GM19468 (cell line): Measurements from ENCODE around the gene PTGER1.
"Not testable (repeated sequence)": the region's sequence is repeated elsewhere in the genome, so short reads cannot be mapped to it uniquely, and the experiment has no call there.

ENCODE experiments used
- ATAC-seq: cut with Tn5 transposase; IDR thresholded peaks from one replicate; pipeline ENCODE4 v1.9.1; 2021; ENCODE audit warnings: mild to moderate bottlenecking, moderate library complexity, moderate number of reproducible peaks; ENCODE audit not compliant: unreplicated experiment; ENCODE audit errors: extremely low read depth

Gene PTGER1

DNA sequence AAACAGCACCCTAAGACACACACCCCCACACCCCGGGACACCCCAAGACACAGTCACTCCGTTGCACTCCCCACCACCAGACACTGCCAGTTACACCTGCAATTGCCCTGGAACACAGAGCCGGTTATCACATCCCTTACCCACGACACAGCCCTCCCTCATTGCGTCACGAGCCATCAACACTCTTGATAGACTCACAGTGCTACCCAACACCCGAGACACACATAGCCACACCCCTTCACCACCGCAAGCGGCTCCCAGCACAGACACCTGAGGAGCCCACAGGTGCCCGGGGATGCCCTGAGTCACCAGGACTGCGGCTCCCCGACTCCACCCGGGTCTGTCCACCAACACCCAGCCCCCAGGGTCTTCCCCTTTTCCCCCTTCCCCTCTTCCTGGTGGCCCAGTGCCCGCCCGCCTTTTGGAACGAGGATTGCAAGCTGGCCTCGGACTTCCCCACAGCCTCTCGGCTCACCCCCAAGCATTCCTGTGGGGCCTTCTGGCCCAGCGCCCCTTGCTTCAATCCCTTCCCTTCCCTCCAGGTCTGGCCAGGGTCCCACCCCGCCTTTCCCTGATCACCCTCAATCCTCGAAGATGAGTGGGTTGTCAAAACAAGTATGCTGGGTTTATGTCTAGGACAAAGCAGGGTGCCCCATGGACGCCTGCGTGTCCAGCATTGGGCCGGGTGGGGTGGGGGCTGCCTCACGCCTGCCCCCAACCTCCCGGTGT, 1.7 kb upstream of the PTGER1 start:
- ATAC-seq = no peak

DNA sequence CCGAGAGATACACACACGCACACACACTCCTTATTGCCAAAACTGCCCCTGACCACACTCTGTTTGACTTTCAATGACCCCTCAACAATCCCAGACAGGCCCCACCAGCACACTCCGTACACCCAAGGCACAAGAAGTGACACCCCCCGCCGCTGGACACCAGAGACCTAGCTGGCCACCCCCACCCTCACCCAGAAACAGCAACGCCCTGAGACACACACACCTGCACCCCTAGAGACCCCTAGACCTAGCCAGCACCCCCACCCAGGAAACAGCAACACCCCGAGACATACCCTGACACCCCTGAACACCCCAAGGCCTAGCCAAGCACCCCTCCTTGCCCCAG, 1.1 kb upstream of the PTGER1 start:
- no peak for ATAC-seq

DNA sequence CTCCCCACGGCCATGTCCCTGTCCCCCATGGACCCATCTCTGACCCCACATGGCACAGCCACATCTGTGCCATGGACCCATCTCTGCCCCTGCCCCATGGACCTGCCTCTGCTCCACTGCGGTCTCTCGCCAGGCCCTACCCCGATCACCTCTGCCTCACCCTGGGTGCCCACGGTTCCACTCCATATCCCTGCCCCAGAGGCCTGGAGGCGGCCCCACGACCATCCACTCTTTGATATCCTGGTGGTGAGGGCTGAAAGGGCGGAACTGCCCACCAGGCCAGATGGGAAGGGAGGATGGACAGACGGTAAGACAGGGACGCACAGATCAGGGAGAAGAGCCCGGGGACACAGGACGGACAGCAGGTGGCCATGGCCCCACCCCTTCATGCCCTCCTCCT, 327 bp downstream of the PTGER1 start:
- ATAC-seq = no peak

DNA sequence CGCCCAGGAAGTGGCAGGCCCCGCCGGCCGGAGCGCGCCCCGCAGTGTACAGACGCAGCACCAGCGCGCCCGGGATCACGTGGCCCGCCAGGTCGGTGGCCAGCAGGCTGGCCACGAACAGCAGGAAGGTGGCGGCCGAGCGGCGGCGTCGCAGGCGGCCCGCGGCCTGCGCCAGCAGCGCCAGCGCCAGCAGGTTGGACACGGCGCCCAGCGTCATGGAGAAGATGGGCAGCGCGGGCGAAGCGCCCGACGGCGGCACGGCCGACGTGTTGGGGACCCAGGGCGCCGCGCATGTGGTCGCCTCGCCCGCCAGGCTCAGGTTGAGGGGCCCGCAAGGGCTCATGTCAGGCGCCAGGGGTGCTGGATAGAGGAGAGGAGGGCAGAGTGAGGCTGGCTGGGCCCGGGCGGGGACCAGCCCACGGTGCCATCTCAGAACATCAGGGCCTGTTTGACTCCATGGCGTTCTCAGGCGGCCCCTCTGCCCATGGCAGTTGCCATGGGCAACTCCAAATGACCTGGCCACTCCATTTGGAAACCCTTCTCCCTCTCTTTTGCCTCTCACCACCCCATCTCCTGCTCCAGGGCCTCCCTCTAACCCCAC, 1.1 kb downstream of the PTGER1 start:
- ATAC-seq = no peak

DNA sequence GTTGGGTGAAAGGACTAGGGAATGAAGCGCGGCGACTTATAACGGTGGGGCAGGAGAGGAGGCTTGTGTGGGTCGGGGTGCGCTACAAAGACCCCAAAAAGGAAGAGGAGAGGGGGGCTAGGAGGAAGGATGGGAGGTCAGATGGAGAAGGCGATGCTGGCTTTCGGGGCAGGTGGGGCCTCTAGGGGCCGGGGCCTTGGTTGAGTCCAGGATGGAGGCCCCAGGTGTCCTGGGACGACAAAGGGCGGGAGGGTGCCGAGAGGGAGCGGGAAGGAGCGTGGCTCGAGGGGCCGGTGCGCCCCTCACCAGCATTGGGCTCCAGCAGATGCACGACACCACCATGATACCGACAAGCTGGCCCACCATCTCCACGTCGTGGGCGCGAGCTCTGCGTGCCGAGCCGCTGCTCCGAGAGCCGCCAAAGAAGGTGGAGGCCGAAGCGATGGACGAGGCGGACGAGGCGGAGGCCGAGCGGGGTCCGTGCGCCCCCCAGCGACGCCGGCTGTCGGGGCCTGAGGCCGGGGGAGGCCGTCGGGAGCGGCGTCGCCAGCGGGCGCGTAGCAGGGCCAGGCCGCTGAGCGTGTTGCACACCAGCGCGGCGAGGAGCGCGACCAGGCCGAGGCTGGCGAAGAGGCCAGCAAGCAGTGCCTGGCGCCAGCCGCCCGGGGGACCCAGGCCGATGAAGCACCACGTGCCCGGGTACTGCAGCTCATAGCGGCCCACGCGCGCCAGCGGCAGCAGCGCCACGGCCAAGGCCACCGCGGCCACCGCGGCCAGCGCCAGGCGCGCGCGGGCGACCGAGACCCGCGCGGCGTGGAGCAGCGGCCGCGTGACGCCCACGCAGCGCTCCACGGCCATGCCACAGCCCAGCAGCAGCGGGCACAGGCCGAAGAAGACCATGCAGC, 1.8 kb downstream of the PTGER1 start:
- ATAC-seq = no peak

DNA sequence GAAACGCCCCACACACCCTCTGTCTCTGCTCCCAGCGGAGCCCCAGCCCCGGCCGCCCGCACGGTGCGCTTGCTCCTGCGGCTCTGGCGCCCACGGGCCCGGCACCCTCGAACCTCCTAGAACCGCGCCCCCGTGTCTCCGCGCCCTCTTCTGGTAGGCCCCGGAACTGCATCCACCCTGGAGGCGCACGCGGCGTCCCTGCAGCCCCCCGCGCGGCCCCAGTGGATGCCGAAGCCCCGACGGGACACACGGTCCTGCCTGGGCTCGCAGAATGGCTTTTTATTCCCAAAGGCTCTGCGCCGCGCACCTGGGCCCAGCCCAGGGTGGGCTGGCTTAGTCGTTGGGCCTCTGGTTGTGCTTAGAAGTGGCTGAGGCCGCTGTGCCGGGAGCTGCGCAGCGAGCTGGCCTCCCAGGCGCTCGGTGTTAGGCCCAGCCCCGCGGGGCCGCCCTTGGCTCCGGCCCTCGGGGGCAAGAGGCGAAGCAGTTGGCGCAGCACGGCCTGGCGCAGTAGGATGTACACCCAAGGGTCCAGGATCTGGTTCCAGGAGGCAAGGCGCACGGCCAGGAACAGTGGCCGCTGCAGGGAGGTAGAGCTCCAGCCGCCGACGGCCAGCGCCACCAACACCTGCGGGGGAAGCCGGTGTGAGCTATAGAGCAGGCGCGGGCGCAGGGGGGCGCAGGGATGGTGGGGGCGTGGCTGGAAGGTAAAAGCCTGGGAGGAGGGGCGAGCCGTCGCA, 2.8 kb downstream of the PTGER1 start:
- no peak for ATAC-seq

DNA sequence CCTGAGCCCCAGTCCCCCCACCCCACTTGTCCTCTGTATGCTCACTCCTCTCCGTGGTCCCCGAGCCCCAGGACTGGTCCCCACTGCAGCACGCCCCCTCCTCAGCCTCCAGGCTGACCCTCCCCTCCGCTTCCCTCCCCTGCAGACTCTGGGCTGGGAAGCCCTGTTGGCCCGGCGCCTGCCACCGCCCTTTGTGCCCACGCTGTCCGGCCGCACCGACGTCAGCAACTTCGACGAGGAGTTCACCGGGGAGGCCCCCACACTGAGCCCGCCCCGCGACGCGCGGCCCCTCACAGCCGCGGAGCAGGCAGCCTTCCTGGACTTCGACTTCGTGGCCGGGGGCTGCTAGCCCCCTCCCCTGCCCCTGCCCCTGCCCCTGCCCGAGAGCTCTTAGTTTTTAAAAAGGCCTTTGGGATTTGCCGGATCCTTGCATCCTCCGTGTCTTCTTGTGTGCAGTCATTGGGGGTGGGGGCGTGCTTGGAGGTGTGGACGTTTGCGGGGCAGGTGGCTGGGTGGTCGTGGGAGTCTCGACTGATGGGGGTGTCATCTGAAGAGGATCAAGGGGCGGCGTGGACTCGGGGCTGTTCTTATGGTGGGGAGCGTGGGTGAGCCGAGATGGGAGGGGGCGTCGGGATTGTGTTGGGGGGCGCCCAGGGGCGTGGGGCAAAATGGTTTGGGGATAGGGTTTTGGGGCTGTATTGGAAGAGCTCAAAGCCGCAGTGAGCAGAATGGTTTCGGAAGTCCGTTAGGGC, 3.5 kb downstream of the PTGER1 start:
- no peak for ATAC-seq

DNA sequence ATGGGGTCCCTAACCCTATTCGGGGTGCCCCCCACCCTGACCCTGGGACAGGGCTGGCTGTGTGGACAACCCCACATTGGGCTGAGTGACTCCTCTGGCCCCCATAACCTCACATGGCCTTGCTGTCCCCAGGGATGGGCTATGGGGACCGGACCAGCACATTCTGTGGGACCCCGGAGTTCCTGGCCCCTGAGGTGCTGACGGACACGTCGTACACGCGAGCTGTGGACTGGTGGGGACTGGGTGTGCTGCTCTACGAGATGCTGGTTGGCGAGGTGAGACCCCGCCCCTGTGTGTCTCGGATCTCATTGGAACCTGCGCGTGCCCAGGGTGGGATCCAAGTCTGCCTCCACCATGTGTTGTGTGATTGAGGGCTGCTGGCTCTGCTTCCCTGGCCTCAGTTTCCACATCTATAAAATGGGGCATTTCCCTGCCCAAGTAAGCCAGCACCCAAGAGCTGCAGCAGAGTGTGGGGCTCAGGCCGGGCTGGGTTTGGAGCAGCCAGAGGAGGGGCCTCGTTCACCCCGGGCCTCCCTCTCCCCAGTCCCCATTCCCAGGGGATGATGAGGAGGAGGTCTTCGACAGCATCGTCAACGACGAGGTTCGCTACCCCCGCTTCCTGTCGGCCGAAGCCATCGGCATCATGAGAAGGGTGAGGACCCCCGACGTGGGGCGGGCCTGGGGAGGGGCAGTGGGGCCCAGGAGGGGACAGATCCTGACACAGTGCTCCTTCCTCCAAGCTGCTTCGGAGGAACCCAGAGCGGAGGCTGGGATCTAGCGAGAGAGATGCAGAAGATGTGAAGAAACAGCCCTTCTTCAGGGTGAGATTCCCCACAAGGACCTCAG, 4.9 kb downstream of the PTGER1 start:
- ATAC-seq = no peak

DNA sequence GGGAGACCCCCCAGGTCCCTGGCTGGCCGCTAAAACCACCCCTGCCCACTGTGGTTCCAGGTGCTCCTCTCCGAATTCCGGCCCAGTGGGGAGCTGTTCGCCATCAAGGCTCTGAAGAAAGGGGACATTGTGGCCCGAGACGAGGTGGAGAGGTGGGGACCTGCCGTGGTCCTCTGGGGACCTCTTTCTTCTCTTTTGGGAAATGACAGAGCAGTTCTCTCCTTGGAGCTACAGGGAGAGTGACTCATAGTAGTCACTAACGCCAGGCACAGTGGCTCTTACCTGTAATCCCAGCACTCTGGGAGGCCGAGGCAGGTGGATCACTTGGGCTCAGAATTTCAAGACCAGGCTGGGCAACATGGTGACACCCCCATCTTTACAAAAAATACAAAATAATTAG, 7.3 kb downstream of the PTGER1 start:
- ATAC-seq = no peak

DNA sequence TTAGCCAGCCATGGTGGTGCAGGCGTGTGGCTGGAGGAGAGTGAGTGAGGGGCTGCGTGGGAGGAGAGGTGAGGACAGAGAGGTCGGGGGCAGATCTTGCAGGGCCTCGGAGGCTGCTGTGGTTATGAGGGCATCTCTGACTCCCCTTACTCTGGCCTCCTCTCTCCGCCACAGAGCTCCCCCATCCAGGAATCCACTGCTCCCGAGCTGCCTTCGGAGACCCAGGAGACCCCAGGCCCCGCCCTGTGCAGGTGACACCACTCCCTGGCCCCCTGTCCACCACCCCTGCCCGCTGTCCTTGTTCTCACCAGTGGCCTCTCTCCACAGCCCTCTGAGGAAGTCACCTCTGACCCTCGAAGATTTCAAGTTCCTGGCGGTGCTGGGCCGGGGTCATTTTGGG, 7.8 kb downstream of the PTGER1 start:
- no peak for ATAC-seq

DNA sequence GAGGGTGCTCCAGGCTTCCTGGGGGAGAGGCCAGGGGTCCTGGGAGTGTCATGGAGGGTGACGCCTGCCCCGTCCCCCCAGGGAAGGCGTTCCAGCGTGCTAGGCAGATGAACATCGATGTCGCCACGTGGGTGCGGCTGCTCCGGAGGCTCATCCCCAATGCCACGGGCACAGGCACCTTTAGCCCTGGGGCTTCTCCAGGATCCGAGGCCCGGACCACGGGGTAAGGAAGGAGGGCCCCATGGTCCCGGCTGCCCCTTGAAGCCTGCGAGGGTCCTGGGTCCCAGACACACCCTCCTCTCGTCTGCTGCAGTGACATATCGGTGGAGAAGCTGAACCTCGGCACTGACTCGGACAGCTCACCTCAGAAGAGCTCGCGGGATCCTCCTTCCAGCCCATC, 11.4 kb downstream of the PTGER1 start:
- no peak for ATAC-seq

DNA sequence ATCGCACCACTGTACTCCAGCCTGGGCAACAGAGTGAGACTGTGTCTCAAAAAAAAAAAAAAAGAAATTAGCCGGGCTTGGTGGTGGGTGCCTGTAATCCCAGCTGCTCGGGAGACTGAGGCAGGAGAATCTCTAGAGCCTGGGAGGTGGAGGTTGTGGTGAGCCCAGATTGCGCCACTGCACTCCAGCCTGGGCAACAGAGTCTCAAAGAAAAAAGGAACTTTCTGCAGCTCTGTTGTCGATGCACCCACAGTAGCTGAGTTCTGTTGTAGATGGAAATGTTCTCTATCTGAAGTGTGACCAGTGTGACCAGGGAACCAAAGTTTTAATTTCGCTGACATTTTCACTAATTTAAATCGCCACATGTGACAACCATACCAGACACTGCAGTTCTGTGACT, 12.8 kb downstream of the PTGER1 start:
- ATAC-seq = not testable (repeated sequence)

DNA sequence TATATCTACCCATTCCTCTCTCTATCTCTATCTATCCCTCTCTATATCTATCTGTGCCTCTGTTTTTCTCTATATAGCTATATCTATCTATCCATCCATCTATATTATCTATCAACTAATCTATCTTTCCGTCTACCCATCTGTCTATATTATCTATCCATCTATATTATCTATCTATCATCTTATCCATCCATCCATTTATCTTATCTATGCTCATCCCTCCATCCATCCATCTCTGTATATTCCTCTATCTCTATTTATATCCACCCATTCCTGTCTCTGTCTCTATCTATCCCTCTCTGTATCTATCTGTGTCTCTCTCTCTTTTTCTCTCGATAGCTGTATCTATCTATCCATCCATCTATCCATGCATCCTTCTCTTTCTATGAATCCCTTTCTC, 14.2 kb downstream of the PTGER1 start:
- no peak for ATAC-seq

DNA sequence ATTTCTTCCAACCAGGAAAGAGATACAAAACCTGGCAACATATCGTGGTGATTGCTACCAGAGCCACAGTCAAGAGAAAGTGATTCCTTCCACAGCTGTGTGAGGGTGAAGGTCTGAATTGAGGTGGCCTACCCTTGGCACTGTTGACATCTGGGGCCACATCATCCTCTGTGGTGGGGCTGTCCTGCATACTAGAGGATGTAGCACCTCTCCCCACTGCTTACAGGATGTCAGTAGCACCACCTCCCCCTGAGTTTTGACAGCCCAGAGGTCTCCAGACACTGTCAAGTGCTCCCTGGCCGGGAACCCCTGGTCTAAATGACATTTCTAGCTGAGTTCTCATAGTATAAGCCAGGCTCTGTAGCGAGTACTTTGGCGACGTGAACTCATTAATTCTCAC, 15.5 kb downstream of the PTGER1 start:
- no peak for ATAC-seq

DNA sequence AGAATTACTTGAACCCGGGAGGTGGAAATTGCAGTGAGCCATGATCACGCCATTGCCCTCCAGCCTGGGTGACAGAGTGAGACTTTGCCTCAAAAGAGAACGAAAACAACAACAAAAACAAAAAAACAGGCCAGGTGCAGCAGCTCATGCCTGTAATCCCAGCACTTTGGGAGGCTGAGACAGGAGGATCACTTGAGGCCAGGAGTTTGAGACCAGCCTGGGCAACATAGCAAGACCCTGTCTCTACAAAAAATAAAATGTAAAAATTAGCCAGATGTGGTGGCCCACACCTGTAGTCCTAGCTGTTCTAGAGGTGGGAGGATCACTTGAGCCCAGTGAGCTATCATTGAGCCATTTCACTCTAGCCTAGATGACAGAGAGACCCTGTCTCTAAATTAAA, 22.9 kb downstream of the PTGER1 start:
- not testable (repeated sequence) for ATAC-seq

DNA sequence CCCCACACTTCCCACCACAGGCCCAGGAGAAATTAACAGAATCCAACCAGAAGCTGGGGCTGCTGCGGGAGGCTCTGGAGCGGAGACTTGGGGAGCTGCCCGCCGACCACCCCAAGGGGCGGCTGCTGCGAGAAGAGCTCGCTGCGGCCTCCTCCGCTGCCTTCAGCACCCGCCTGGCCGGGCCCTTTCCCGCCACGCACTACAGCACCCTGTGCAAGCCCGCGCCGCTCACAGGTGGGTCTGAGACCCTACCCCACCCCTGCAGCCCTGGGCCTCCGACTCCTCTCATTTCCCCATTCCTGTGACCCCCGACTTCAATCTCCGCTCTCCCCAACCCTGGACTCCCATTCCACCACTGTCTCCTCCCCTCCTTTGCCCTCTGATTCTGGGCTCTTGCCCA, 24.3 kb downstream of the PTGER1 start:
- no peak for ATAC-seq

DNA sequence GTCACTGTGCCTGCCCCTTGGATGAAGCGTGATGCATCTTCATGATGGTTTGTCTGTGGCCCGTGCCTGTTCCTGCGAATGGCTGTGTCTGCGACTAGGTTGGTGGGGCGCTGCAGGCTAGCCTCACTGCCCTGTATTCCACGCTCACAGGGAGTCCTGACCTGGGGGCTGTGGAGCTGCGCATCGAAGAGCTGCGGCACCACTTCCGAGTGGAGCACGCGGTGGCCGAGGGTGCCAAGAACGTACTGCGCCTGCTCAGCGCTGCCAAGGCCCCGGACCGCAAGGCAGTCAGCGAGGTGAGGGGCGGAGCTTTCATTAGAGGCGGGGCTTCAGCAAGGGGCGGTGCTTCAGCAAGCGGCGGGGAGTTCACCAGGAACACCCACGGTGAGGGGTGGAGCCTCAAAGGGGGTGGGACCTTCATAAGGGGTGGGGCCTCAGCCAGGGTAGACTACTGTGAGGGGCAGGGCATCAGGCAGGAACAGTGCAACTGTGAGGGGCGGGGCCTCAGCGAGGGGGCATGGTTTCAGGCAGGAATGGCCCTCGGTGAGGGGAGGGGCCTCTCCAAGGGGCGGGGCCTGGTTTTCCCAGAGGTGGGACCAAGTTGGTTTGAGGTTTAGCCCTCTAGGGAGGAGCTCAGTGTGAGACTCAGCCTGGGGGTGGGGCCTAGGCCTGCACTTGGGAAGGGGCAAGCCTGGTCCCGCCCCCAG, 24.8 kb downstream of the PTGER1 start:
- ATAC-seq = no peak

DNA sequence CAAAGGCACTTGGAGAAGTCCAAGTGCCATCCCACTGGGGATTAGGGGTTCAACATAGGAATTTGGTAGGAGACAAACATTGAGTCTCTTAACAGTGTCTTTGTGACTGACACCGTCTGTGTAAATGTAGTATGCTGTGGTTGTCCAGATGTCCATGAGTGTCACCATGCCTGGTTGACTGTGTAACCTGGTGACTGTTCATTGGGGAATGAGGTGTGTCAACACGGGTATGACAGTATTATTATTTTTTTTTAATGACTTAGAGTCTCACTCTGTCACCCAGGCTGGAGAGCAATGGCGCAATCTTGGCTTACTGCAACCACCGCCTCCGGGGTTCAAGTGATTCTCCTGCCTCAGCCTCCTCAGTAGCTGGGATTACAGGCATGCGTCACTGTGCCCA, 25.8 kb downstream of the PTGER1 start:
- ATAC-seq = no peak
